ENCODE results near the gene ADAP1. TPM values are rescaled to one million over a fixed set of nuclear protein-coding genes. Genes with fewer than 3 reads are reported as not detected.
"Not testable (repeated sequence)": the region's sequence is repeated elsewhere in the genome, so short reads cannot be mapped to it uniquely, and the experiment has no call there.

The ADAP1 gene
- total and polyA plus RNA-seq, 7 donors: 11.4 to 157 (median 72.6) TPM

DNA sequence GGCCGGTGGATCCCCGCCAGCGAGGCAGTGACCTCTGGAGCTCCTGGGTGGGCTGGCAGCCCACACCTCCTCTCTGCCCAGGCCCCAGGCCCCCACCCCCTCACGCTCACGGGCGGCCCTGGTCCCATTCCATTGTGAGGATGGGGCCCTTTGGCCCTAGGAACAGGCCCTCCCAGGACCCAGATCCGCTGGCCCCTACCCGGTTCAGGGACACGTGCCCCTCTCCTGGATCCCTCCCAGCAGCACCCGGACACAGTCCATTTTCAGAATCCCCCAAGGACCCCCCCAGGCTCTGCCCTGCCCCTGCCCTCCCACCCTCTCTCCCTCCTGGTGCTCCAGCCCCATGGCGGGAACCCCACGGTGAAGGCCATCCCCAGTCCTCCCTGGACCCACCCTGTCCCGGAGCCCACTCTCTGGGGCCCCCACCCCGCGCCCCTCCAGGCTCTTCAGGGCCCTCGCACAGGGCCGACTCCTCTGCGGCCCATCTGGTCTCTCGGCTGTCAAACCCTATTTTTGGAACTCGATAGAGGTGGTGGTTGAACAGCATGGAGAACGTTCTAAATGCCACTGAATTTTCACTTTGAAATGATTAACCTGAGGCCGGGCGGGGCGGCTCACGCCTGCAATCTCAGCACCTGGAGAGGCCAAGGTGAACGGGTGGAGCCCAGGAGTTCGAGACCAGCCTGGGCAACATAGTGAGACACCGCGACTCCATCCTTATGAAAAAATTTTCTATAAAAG, 8.1 kb downstream of the ADAP1 start:
- peak overlapping the region in 1 of 4 donors; percentile 10 for H3K27ac ChIP-seq
- no peaks in the 10 kb centered on the region for H3K36me3 ChIP-seq
- no peaks in the 10 kb centered on the region for H3K9me3 ChIP-seq
- WGBS, 2 donors: 14 to 61% methylated on average over 29 of the region's 29 CpGs
- no peaks in the 10 kb centered on the region for H3K4me1 ChIP-seq
- intact Hi-C loops (cut with DNase I): no loop called here
- no peaks in the 10 kb centered on the region for H3K27me3 ChIP-seq
- peak; percentile 53 for DNase-seq
- no peak overlapping the region for H3K4me3 ChIP-seq
- no peak for TF ChIP-seq EP300 (IDR thresholded peaks at IDR 0.05)
- no peak for TF ChIP-seq POLR2A (IDR thresholded peaks at IDR 0.05)
- no peak for TF ChIP-seq POLR2AphosphoS5 (IDR thresholded peaks at IDR 0.05)
- TF ChIP-seq, protein P1, sequence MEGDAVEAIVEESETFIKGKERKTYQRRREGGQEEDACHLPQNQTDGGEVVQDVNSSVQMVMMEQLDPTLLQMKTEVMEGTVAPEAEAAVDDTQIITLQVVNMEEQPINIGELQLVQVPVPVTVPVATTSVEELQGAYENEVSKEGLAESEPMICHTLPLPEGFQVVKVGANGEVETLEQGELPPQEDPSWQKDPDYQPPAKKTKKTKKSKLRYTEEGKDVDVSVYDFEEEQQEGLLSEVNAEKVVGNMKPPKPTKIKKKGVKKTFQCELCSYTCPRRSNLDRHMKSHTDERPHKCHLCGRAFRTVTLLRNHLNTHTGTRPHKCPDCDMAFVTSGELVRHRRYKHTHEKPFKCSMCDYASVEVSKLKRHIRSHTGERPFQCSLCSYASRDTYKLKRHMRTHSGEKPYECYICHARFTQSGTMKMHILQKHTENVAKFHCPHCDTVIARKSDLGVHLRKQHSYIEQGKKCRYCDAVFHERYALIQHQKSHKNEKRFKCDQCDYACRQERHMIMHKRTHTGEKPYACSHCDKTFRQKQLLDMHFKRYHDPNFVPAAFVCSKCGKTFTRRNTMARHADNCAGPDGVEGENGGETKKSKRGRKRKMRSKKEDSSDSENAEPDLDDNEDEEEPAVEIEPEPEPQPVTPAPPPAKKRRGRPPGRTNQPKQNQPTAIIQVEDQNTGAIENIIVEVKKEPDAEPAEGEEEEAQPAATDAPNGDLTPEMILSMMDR (IDR thresholded peaks at IDR 0.05): no peak

DNA sequence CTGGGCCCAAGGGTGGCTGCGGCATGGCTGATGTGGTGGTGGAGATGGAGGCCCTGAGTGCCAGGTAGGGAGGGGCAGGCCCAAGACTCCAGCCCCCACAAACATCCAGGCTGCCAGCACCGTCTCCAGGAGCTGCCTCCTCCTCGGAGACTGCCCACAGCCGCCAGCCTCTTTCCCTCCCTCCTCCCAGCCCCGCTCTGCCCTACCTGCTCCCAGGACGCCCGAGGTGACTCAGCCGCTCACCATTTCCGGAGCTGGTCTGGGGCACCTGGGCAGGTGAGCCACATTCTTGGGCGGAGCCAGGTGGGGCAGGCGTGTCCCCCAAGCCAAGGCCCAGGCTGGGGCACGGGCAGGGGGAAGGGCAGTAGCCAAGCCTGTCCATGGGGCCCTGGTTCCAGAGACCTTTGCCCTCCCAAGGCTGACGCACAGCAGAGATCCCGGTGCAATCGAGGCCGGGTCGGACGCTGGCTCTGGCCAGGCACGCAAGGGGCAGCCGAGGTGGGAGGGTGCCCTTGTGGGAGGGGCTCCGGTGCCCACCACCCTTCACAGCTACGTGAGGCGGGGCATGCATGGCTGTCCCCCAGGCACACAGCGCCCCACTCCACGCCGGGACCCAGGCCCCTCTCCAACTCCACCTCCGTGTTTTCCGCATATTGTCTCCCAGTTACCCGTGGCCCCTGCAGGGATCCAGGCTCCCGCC, 8.8 kb downstream of the ADAP1 start:
- peak overlapping the region in 1 of 4 donors; percentile 18 for H3K27ac ChIP-seq
- WGBS, 2 donors: 15 to 69% methylated on average over 30 of the region's 30 CpGs
- H3K36me3 ChIP-seq: no peaks in the 10 kb centered on the region
- TF ChIP-seq POLR2A (IDR thresholded peaks at IDR 0.05) (peak in 1 of 2 donors; percentile 77), POLR2AphosphoS5 (IDR thresholded peaks at IDR 0.05) (no peak)
- H3K9me3 ChIP-seq: no peaks in the 10 kb centered on the region
- intact Hi-C loops (cut with DNase I): no loop called here
- DNase-seq: peak; percentile 60
- no peaks in the 10 kb centered on the region for H3K4me1 ChIP-seq
- no peak overlapping the region for H3K4me3 ChIP-seq
- no peaks in the 10 kb centered on the region for H3K27me3 ChIP-seq

DNA sequence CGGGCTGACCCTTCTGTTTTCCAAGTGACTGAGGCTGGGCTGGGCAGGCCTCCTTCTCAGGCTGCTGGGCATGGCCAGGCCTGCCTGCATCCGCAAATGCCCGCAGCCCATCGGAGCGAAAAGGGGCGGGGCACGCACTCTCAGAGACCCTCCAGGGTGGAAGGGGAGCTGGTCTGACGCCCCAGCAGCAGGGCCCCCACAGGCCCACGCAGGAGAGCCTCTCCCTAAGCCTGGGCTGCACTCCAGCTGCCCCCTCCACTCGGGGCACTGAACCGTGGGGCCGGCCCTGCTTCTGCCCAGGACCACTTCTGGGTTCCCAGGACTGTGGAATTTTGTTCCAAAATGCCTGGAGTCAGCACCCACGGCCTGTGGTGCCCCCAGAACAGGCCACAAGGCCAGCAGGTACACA, 9.3 kb downstream of the ADAP1 start:
- intact Hi-C loops (cut with DNase I): no loop called here
- Histone ChIP-seq H3K4me1 (no peaks in the 10 kb centered on the region), H3K27me3 (no peaks in the 10 kb centered on the region), H3K27ac (peak overlapping the region in 1 of 4 donors; percentile 18), H3K9me3 (no peaks in the 10 kb centered on the region), H3K36me3 (no peaks in the 10 kb centered on the region), H3K4me3 (no peak overlapping the region)
- TF ChIP-seq, protein P1 (IDR thresholded peaks at IDR 0.05): no peak
- TF ChIP-seq EP300 (IDR thresholded peaks at IDR 0.05) (no peak), POLR2A (IDR thresholded peaks at IDR 0.05) (no peak)
- WGBS, 2 donors: 16 to 72% methylated on average over 13 of the region's 13 CpGs
- peak; percentile 51 for DNase-seq

DNA sequence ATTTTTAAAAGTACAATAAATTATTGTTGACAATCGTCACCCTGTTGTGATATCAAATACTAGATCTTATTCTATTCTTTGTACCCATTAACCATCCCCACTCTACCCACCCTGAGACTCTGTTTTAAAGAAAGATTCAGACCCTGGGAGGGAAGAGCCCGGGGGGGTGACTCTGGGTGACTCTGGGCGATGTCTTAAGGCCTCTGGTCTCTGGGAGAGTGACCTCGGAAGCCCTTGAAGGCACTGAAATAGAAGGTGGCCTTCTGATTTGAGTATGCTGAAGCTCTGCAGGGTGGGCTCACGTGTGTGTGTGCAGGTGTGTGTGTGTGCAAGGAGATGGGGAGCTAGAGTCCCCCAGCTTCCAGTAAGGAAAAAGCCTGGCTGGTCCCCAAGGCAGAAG, 9.7 kb downstream of the ADAP1 start:
- H3K4me1 ChIP-seq: no peaks in the 10 kb centered on the region
- no peak overlapping the region for H3K27ac ChIP-seq
- intact Hi-C loops (cut with DNase I): no loop called here
- H3K9me3 ChIP-seq: no peaks in the 10 kb centered on the region
- H3K36me3 ChIP-seq: no peaks in the 10 kb centered on the region
- no peak overlapping the region for H3K4me3 ChIP-seq
- no peak for DNase-seq
- 29 to 72% methylated on average over 5 of the region's 5 CpGs for WGBS, 2 donors
- TF ChIP-seq EP300 (IDR thresholded peaks at IDR 0.05): no peak
- no peak for TF ChIP-seq POLR2A (IDR thresholded peaks at IDR 0.05)
- TF ChIP-seq, protein P1 (IDR thresholded peaks at IDR 0.05): no peak
- TF ChIP-seq POLR2AphosphoS5 (IDR thresholded peaks at IDR 0.05): no peak
- no peaks in the 10 kb centered on the region for H3K27me3 ChIP-seq

DNA sequence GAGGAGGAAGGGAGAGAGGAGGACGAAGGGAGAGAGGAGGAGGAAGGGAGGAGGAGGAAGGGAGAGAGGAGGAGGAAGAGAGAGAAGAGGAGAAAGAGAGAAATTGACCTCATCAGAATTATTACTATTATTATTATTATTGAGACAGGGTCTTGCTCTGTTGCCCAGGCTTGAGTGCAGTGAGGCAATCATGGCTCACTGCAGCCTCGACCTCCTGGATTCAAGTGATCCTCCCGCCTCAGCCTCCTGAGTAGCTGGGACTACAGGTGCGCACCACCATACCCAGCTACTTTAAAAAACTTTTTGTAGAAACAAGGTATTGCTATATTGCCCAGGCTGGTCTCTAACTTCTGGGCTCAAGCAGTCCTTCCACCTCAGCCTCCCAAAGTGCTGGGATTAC, 10.7 kb downstream of the ADAP1 start:
- H3K4me3 ChIP-seq; H3K9me3 ChIP-seq; DNase-seq; H3K27ac ChIP-seq; H3K36me3 ChIP-seq; H3K4me1 ChIP-seq; H3K27me3 ChIP-seq; intact Hi-C loops (cut with DNase I): not testable (repeated sequence)
- WGBS, 2 donors: 85 to 90% methylated on average over 4 of the region's 4 CpGs

Measured in sigmoid colon (tissue), 7 donors.